Common myeloid progenitor, CD34-positive (primary cell): ENCODE data around the gene VWF.
A peak's percentile ranks its signal among the peaks of the same experiment; 100 is the strongest.
"Not testable (repeated sequence)": the region's sequence is repeated elsewhere in the genome, so short reads cannot be mapped to it uniquely, and the experiment has no call there.

Experiments used
- CTCF ChIA-PET: fragments of 350-600 bp; sonication (Branson Sonifier 250); formaldehyde crosslinking; loops from one replicate; lab custom pipeline; 2021; ENCODE audit warnings: antibody characterized with exemption; lab: Charles Lee
- POLR2A ChIA-PET: fragments of 350-600 bp; sonication (Branson Sonifier 250); formaldehyde crosslinking; loops from one replicate; lab custom pipeline; 2021; ENCODE audit warnings: antibody characterized with exemption; lab: Charles Lee
- DNase-seq, 3 donors: peaks; one replicate each; pipeline versions ENCODE4 v3.0.0 to v3.0.0-alpha.2; 2013
- H3K27ac ChIP-seq, 2 experiments: 1 replicate in 1 of 2; 2 replicates in 1 of 2; pipeline ENCODE4 v1.7.0; 2013; ENCODE audit warnings: inconsistent platforms in 2 of 2, low read length in 2 of 2, mild to moderate bottlenecking in 2 of 2, low read depth in 1 of 2, moderate library complexity in 1 of 2; ENCODE audit not compliant: severe bottlenecking in 2 of 2, insufficient read depth in 1 of 2, poor library complexity in 1 of 2
- H3K27me3 ChIP-seq, 5 experiments: replicated peaks in 2 of 5; 1 replicate in 3 of 5; 2 replicates in 2 of 5; pipeline versions ENCODE4 v1.6.1 to v1.7.0; 2013; ENCODE audit warnings: low read length in 4 of 5, mild to moderate bottlenecking in 2 of 5, moderate library complexity in 2 of 5, inconsistent platforms in 1 of 5; ENCODE audit not compliant: insufficient read depth in 5 of 5, control insufficient read depth in 4 of 5
- H3K36me3 ChIP-seq, 4 experiments: 1 replicate in 2 of 4; 2 replicates in 2 of 4; pipeline versions ENCODE4 v1.6.1 to v1.7.0; 2013; ENCODE audit warnings: low read length in 3 of 4, control low read depth in 1 of 4, mild to moderate bottlenecking in 1 of 4; ENCODE audit not compliant: control insufficient read depth in 4 of 4, insufficient read depth in 4 of 4
- H3K4me1 ChIP-seq, 4 experiments: 1 replicate in 3 of 4; 2 replicates in 1 of 4; pipeline versions ENCODE4 v1.6.1 to v1.7.1; 2013; ENCODE audit warnings: low read length in 3 of 4, mild to moderate bottlenecking in 3 of 4, control low read depth in 1 of 4, inconsistent platforms in 1 of 4, moderate library complexity in 1 of 4; ENCODE audit not compliant: control insufficient read depth in 4 of 4, insufficient read depth in 4 of 4; ENCODE audit errors: control extremely low read depth in 1 of 4
- H3K4me3 ChIP-seq, 7 experiments: 1 replicate in 4 of 7; 2 replicates in 3 of 7; pipeline versions ENCODE4 v1.5.1 to v1.7.0; 2013; ENCODE audit warnings: mild to moderate bottlenecking in 7 of 7, low read length in 6 of 7, moderate library complexity in 6 of 7, inconsistent platforms in 2 of 7, low read depth in 2 of 7, control low read depth in 1 of 7; ENCODE audit not compliant: insufficient read depth in 4 of 7, control insufficient read depth in 1 of 7; ENCODE audit errors: extremely low read depth in 1 of 7
- H3K9me3 ChIP-seq, 5 experiments: 1 replicate in 4 of 5; 2 replicates in 1 of 5; pipeline versions ENCODE4 v1.6.1 to v1.7.1; 2013; ENCODE audit warnings: low read length in 4 of 5, mild to moderate bottlenecking in 2 of 5, inconsistent platforms in 1 of 5, low read depth in 1 of 5, moderate library complexity in 1 of 5; ENCODE audit not compliant: control insufficient read depth in 4 of 5, insufficient read depth in 2 of 5; ENCODE audit errors: control extremely low read depth in 1 of 5
- WGBS: methylation state at CpG from one replicate; pipeline ENCODE4 v1.1.5; 2013; ENCODE audit not compliant: insufficient coverage; 5-methylcytosine and 5-hydroxymethylcytosine counted together

Gene VWF

GRCh38 chr12:6025703-6026298 is 98.7 kb downstream of the VWF start:
- 54% methylated on average over 5 of the region's 9 CpGs for WGBS
- H3K4me3 ChIP-seq, H3K36me3 ChIP-seq, H3K27me3 ChIP-seq, H3K9me3 ChIP-seq, POLR2A ChIA-PET, H3K27ac ChIP-seq, DNase-seq: not testable (repeated sequence)
- H3K4me1 ChIP-seq: peaks cover 0 to 19% (median 4%) of the 10 kb centered on the region in 4 experiments
- CTCF ChIA-PET: interaction anchor here (2.5 to 3.5 kb wide), 2 partner anchors 12 to 37 kb away, joined by 11 read pairs; no protein-coding TSS in a partner anchor

- POLR2A ChIA-PET, H3K4me3 ChIP-seq, H3K27me3 ChIP-seq, CTCF ChIA-PET, H3K36me3 ChIP-seq, DNase-seq, H3K27ac ChIP-seq, H3K9me3 ChIP-seq: not testable (repeated sequence)
- 100% methylated on average over 2 of the region's 2 CpGs for WGBS
- H3K4me1 ChIP-seq: peaks cover 0 to 23% (median 6%) of the 10 kb centered on the region in 4 experiments
Observed at GRCh38 chr12:6024066-6024465, 100.4 kb downstream of the VWF start.

- Histone ChIP-seq H3K4me3 (peak overlapping the region in 1 of 7 experiments; percentile 5), H3K9me3 (no peaks in the 10 kb centered on the region), H3K27me3 (no peaks in the 10 kb centered on the region), H3K36me3 (no peaks in the 10 kb centered on the region), H3K4me1 (peaks cover 0 to 18% (median 5%) of the 10 kb centered on the region in 4 experiments), H3K27ac (no peak overlapping the region)
- WGBS: 13% methylated on average over 3 of the region's 5 CpGs
- ChIA-PET CTCF (interaction anchor here (0.7 to 1.8 kb wide), 6 partner anchors 10 to 67 kb away, joined by 3 to 6 read pairs (median 4); no protein-coding TSS in a partner anchor), POLR2A (no interaction called here)
- DNase-seq: peak; percentile 6 to 78 (median 70)
Observed at GRCh38 chr12:6020930-6021329, 103.5 kb downstream of the VWF start.

GRCh38 chr12:6020511-6020910 is 104.0 kb downstream of the VWF start:
- no CpG with 5 or more reads among the region's 10 CpGs for WGBS
- CTCF ChIA-PET: interaction anchor here (0.7 to 1.8 kb wide), 6 partner anchors 10 to 66 kb away, joined by 3 to 6 read pairs (median 4); no protein-coding TSS in a partner anchor
- DNase-seq, H3K9me3 ChIP-seq, H3K27me3 ChIP-seq, POLR2A ChIA-PET, H3K27ac ChIP-seq, H3K36me3 ChIP-seq, H3K4me3 ChIP-seq: not testable (repeated sequence)
- peaks cover 0 to 16% (median 5%) of the 10 kb centered on the region in 4 experiments for H3K4me1 ChIP-seq

- H3K27ac ChIP-seq, POLR2A ChIA-PET, H3K4me3 ChIP-seq, H3K27me3 ChIP-seq, CTCF ChIA-PET, H3K9me3 ChIP-seq, H3K36me3 ChIP-seq, DNase-seq: not testable (repeated sequence)
- 98% methylated on average over 17 of the region's 24 CpGs for WGBS
- peaks cover 0 to 11% (median 5%) of the 10 kb centered on the region in 4 experiments for H3K4me1 ChIP-seq
Observed at GRCh38 chr12:6019256-6019655, 105.2 kb downstream of the VWF start.

- WGBS: over 99% methylated on average over 10 of the region's 10 CpGs
- Histone ChIP-seq H3K4me3 (no peak overlapping the region), H3K27ac (no peak overlapping the region), H3K36me3 (no peaks in the 10 kb centered on the region), H3K27me3 (no peaks in the 10 kb centered on the region), H3K9me3 (no peaks in the 10 kb centered on the region), H3K4me1 (peaks cover 0 to 11% (median 5%) of the 10 kb centered on the region in 4 experiments)
- DNase-seq: no peak
- CTCF ChIA-PET: no interaction called here
- POLR2A ChIA-PET: no interaction called here
Observed at GRCh38 chr12:6018265-6018664, 106.2 kb downstream of the VWF start.

GRCh38 chr12:6016756-6017155 is 107.7 kb downstream of the VWF start:
- H3K4me3 ChIP-seq: no peak overlapping the region
- 100% methylated on average over 1 of the region's 7 CpGs for WGBS
- H3K27ac ChIP-seq: no peak overlapping the region
- ChIA-PET POLR2A (no interaction called here), CTCF (no interaction called here)
- peaks cover 0 to 11% (median 5%) of the 10 kb centered on the region in 4 experiments for H3K4me1 ChIP-seq
- DNase-seq: no peak
- H3K27me3 ChIP-seq: no peaks in the 10 kb centered on the region
- no peaks in the 10 kb centered on the region for H3K9me3 ChIP-seq
- H3K36me3 ChIP-seq: no peaks in the 10 kb centered on the region
